H9 (cell line): ENCODE measurements around the gene TMEM248. TPM values are rescaled to one million over a fixed set of nuclear protein-coding genes. Genes with fewer than 3 reads are reported as not detected.

Experiments used
- DNase-seq: peaks from one replicate; pipeline ENCODE4 v3.0.0-alpha.2; 2017
- H2AFZ ChIP-seq: one replicate; pipeline ENCODE4 v1.6.1; 2013; ENCODE audit warnings: mild to moderate bottlenecking, low read length, control low read depth, moderate library complexity
- H2AK5ac ChIP-seq: 2 replicates; pipeline ENCODE4 v1.6.1; 2013; ENCODE audit warnings: low read length, control low read depth, mixed read lengths; ENCODE audit not compliant: insufficient read length
- H2BK120ac ChIP-seq: one replicate; pipeline ENCODE4 v1.6.1; 2013; ENCODE audit warnings: low read depth, mild to moderate bottlenecking, low read length, control low read depth, inconsistent platforms; ENCODE audit not compliant: poor library complexity, severe bottlenecking
- H2BK12ac ChIP-seq: 2 replicates; pipeline ENCODE4 v1.6.1; 2013; ENCODE audit warnings: low read length, control low read depth, mixed read lengths, low read depth; ENCODE audit not compliant: insufficient read length
- H2BK15ac ChIP-seq: 2 replicates; pipeline ENCODE4 v1.6.1; 2013; ENCODE audit warnings: low read depth, low read length, control low read depth
- H2BK20ac ChIP-seq: one replicate; pipeline ENCODE4 v1.6.1; 2013; ENCODE audit warnings: low read depth, mild to moderate bottlenecking, low read length, control low read depth, inconsistent platforms; ENCODE audit not compliant: poor library complexity, severe bottlenecking
- H2BK5ac ChIP-seq: 2 replicates; pipeline ENCODE4 v1.6.1; 2013; ENCODE audit warnings: low read length, control low read depth, mixed read lengths; ENCODE audit not compliant: insufficient read length
- H3K14ac ChIP-seq: 2 replicates; pipeline ENCODE4 v1.6.1; 2013; ENCODE audit warnings: low read length, control low read depth; ENCODE audit not compliant: insufficient read depth
- H3K18ac ChIP-seq: 2 replicates; pipeline ENCODE4 v1.6.1; 2013; ENCODE audit warnings: low read depth, mild to moderate bottlenecking, mixed read lengths, low read length, control low read depth; ENCODE audit not compliant: insufficient read length
- H3K23ac ChIP-seq: 2 replicates; pipeline ENCODE4 v1.6.1; 2013; ENCODE audit warnings: low read length, control low read depth, mixed read lengths, low read depth; ENCODE audit not compliant: insufficient read length
- H3K23me2 ChIP-seq: 2 replicates; pipeline ENCODE4 v1.6.1; 2013; ENCODE audit warnings: low read depth, mild to moderate bottlenecking, mixed read lengths, low read length, control low read depth; ENCODE audit not compliant: insufficient read length, poor library complexity, severe bottlenecking
- H3K27ac ChIP-seq: 2 replicates; pipeline ENCODE4 v1.5.1; 2013; ENCODE audit warnings: low read length, control low read depth, mixed read lengths, low read depth; ENCODE audit not compliant: insufficient read length
- H3K27me3 ChIP-seq: 2 replicates; pipeline ENCODE4 v1.6.1; 2013; ENCODE audit warnings: low read length, control low read depth, inconsistent platforms; ENCODE audit not compliant: insufficient read depth
- H3K4ac ChIP-seq: 2 replicates; pipeline ENCODE4 v1.6.1; 2013; ENCODE audit warnings: low read depth, mild to moderate bottlenecking, control low read depth, inconsistent platforms, low read length, moderate library complexity
- H3K4me1 ChIP-seq: 2 replicates; pipeline ENCODE4 v1.6.1; 2013; ENCODE audit warnings: low read length, control low read depth, inconsistent platforms; ENCODE audit not compliant: insufficient read depth
- H3K4me2 ChIP-seq: 2 replicates; pipeline ENCODE4 v1.6.1; 2013; ENCODE audit warnings: low read length, control low read depth, mixed read lengths; ENCODE audit not compliant: insufficient read length, insufficient read depth
- H3K56ac ChIP-seq: 2 replicates; pipeline ENCODE4 v1.6.1; 2013; ENCODE audit warnings: low read depth, mild to moderate bottlenecking, mixed read lengths, low read length, control low read depth; ENCODE audit not compliant: insufficient read length
- H3K79me1 ChIP-seq: 2 replicates; pipeline ENCODE4 v1.6.1; 2013; ENCODE audit warnings: low read depth, mild to moderate bottlenecking, moderate library complexity, low read length, control low read depth, inconsistent platforms; ENCODE audit not compliant: insufficient read depth, poor library complexity, severe bottlenecking
- H3K79me2 ChIP-seq: 2 replicates; pipeline ENCODE4 v1.6.1; 2013; ENCODE audit warnings: low read length, control low read depth, inconsistent platforms; ENCODE audit not compliant: insufficient read depth
- H3K9ac ChIP-seq: 2 replicates; pipeline ENCODE4 v1.6.1; 2013; ENCODE audit warnings: low read length, control low read depth, mixed read lengths; ENCODE audit not compliant: insufficient read length; ENCODE audit errors: extremely low read depth
- H3K9me3 ChIP-seq: one replicate; pipeline ENCODE4 v1.6.1; 2013; ENCODE audit warnings: low read depth, low read length, inconsistent platforms; ENCODE audit not compliant: control insufficient read depth
- H3T11ph ChIP-seq: one replicate; pipeline ENCODE4 v1.6.1; 2013; ENCODE audit warnings: mild to moderate bottlenecking, low read length, control low read depth, inconsistent platforms
- H4K20me1 ChIP-seq: one replicate; pipeline ENCODE4 v1.6.1; 2013; ENCODE audit not compliant: control insufficient read depth, insufficient read length, insufficient read depth
- H4K5ac ChIP-seq: 2 replicates; pipeline ENCODE4 v1.6.1; 2013; ENCODE audit warnings: low read depth, mild to moderate bottlenecking, mixed read lengths, low read length, control low read depth; ENCODE audit not compliant: insufficient read length
- H4K8ac ChIP-seq: replicated peaks from 2 replicates; pipeline ENCODE4 v1.6.1; 2013; ENCODE audit warnings: low read length, control low read depth, mixed read lengths, low read depth; ENCODE audit not compliant: insufficient read length
- H4K91ac ChIP-seq: 2 replicates; pipeline ENCODE4 v1.6.1; 2013; ENCODE audit warnings: low read depth, mild to moderate bottlenecking, moderate library complexity, mixed read lengths, low read length, control low read depth; ENCODE audit not compliant: insufficient read length
- H3K27ac Mint-ChIP-seq, 3 experiments: 2 replicates in 2 of 3; 3 replicates in 1 of 3; pipeline ENCODE4 v1.8.0; 2020 to 2021; ENCODE audit warnings: mixed read lengths in 3 of 3, mild to moderate bottlenecking in 1 of 3, moderate library complexity in 1 of 3
- H3K27me3 Mint-ChIP-seq: 2 replicates; pipeline ENCODE4 v1.8.0; 2021; ENCODE audit warnings: low read depth, mild to moderate bottlenecking, moderate library complexity, mixed read lengths
- H3K36me3 Mint-ChIP-seq, 3 experiments: 2 replicates in 2 of 3; 3 replicates in 1 of 3; pipeline ENCODE4 v1.8.0; 2020 to 2021; ENCODE audit warnings: low read depth in 3 of 3, mixed read lengths in 3 of 3; ENCODE audit not compliant: insufficient read depth in 1 of 3
- H3K4me1 Mint-ChIP-seq, 2 experiments: 2 replicates each; pipeline ENCODE4 v1.8.0; 2020; ENCODE audit warnings: mixed read lengths in 2 of 2
- H3K4me3 Mint-ChIP-seq, 2 experiments: 2 replicates in 1 of 2; 3 replicates in 1 of 2; pipeline ENCODE4 v1.8.0; 2020 to 2021; ENCODE audit warnings: mild to moderate bottlenecking in 2 of 2, mixed read lengths in 2 of 2, moderate library complexity in 1 of 2
- H3K9me3 Mint-ChIP-seq, 2 experiments: 2 replicates in 1 of 2; 3 replicates in 1 of 2; pipeline ENCODE4 v1.8.0; 2020; ENCODE audit warnings: mild to moderate bottlenecking in 2 of 2, mixed read lengths in 2 of 2, moderate library complexity in 1 of 2
- WGBS: extraction: QIAGEN DNeasy Blood & Tissue Kit; methylation state at CpG from one replicate; pipeline ENCODE4 v1.1.7; 2013; ENCODE audit warnings: missing lambda C conversion rate, low lambda C conversion rate, mixed read lengths; ENCODE audit not compliant: insufficient read length; ENCODE audit errors: extremely low coverage; 5-methylcytosine and 5-hydroxymethylcytosine counted together
- total RNA-seq: library from RNA; stranded (reverse); gene quantifications from 2 replicates; pipeline ENCODE4 v1.2.1, GENCODE V29; 2021
- TF ChIP-seq, protein P1 (sequence below): fragments of 200-600 bp; sonication (generic); conservative IDR thresholded peaks from 3 replicates; pipeline ENCODE4 v1.8.0; 2021; ENCODE audit warnings: antibody characterized with exemption, mild to moderate bottlenecking

TMEM248 gene
- total RNA-seq, 1 experiment from 2014 or later = 74.2 TPM

DNA sequence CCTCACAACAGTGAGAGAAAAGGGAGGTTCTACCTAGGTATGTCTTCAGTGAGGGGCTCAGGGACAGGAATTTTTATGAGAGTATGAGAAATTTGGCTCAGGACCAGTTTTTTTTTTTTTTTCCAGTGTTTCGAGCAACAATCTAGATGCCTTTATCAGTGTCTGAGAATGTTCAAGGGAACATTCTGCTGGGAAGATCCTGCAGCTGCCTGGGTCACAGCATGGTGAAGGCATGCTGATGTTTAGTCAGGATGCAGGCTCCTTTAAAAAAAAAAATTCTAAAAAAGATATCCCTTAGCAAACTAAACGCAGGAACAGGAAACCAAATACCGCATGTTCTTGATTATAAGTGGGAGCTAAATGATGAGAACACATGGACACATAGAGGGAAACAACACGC lies 43.4 kb downstream of the TMEM248 start:
- Mint-ChIP-seq H3K4me3 (no peak overlapping the region), H3K27ac (no peak overlapping the region), H3K4me1 (no peaks in the 10 kb centered on the region), H3K27me3 (no peaks in the 10 kb centered on the region), H3K36me3 (peaks cover 3 to 8% (median 8%) of the 10 kb centered on the region in 3 experiments; a peak in 3 of 7 replicates), H3K9me3 (peaks cover 10 to 11% of the 10 kb centered on the region in 2 experiments)
- Histone ChIP-seq H2BK15ac (no peak overlapping the region), H3K23ac (no peak overlapping the region), H3K56ac (no peak overlapping the region), H4K8ac (no peak overlapping the region), H2AFZ (no peak overlapping the region), H4K91ac (no peak overlapping the region), H3K4ac (no peak overlapping the region), H3K27me3 (no peaks in the 10 kb centered on the region), H3K4me2 (no peak overlapping the region), H3K4me1 (no peaks in the 10 kb centered on the region), H3K79me1 (no peaks in the 10 kb centered on the region), H3K9ac (no peak overlapping the region), H3K27ac (no peak overlapping the region), H4K20me1 (no peaks in the 10 kb centered on the region), H2BK5ac (no peak overlapping the region), H3K18ac (no peak overlapping the region), H2BK12ac (no peak overlapping the region), H3K14ac (no peak overlapping the region), H3K79me2 (no peaks in the 10 kb centered on the region), H2AK5ac (no peak overlapping the region), H3T11ph (no peak overlapping the region), H2BK120ac (no peak overlapping the region), H3K9me3 (no peaks in the 10 kb centered on the region), H3K23me2 (no peaks in the 10 kb centered on the region), H4K5ac (no peak overlapping the region), H2BK20ac (no peak overlapping the region)
- DNase-seq = no peak
- WGBS = no CpG with 5 or more reads among the region's 4 CpGs
- TF ChIP-seq, protein P1, sequence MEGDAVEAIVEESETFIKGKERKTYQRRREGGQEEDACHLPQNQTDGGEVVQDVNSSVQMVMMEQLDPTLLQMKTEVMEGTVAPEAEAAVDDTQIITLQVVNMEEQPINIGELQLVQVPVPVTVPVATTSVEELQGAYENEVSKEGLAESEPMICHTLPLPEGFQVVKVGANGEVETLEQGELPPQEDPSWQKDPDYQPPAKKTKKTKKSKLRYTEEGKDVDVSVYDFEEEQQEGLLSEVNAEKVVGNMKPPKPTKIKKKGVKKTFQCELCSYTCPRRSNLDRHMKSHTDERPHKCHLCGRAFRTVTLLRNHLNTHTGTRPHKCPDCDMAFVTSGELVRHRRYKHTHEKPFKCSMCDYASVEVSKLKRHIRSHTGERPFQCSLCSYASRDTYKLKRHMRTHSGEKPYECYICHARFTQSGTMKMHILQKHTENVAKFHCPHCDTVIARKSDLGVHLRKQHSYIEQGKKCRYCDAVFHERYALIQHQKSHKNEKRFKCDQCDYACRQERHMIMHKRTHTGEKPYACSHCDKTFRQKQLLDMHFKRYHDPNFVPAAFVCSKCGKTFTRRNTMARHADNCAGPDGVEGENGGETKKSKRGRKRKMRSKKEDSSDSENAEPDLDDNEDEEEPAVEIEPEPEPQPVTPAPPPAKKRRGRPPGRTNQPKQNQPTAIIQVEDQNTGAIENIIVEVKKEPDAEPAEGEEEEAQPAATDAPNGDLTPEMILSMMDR = no peak
